D721Med (cell line): ENCODE results near the gene NECAB2.

Source experiments
- DNase-seq: peaks from one replicate; pipeline ENCODE4 v3.0.0; 2011; ENCODE audit warnings: low spot score; ENCODE audit not compliant: insufficient read length
- FAIRE-seq: peaks from 2 replicates; lab custom pipeline; 2011; peaks lifted over from hg19 to GRCh38; lab: Jason Lieb, UNC
- TF ChIP-seq, protein P1 (sequence below): IDR thresholded peaks from 2 replicates; pipeline ENCODE4 v1.5.1; 2012; ENCODE audit warnings: mild to moderate bottlenecking, control low read depth; ENCODE audit not compliant: insufficient read depth; ENCODE audit errors: missing control alignments

The NECAB2 gene

DNA sequence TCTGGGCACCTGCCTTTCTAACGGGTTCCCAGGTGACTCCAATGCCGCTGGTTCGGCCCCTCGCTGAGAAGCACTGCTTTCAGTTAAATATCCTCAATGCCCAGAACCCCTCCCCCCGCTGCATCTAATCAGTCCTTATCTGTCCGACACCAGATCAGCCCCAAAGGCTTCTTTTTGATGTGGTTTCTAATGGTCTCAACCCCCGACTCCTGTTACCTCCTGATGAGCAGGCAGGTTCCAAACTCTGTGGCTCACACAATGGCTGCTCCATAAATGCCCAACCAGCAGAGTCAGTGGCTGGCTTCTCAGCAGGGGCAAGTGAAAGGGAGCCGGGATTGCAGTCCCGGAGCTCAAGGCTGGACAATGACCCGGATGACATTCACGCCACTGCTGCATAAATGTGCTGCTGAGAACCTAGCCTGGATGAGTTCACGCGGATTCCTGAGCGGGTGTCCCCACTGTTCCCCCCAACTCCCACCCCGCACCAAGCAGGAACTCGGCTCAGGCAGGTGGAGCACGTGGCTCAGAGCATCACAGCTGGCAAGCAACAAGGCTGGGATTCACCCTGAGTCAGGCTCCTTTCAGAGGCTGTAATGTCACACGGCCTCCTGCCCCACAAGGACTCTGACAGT, 75.6 kb downstream of the NECAB2 start:
- DNase-seq (no peak), FAIRE-seq (no peak)
- TF ChIP-seq, protein P1, sequence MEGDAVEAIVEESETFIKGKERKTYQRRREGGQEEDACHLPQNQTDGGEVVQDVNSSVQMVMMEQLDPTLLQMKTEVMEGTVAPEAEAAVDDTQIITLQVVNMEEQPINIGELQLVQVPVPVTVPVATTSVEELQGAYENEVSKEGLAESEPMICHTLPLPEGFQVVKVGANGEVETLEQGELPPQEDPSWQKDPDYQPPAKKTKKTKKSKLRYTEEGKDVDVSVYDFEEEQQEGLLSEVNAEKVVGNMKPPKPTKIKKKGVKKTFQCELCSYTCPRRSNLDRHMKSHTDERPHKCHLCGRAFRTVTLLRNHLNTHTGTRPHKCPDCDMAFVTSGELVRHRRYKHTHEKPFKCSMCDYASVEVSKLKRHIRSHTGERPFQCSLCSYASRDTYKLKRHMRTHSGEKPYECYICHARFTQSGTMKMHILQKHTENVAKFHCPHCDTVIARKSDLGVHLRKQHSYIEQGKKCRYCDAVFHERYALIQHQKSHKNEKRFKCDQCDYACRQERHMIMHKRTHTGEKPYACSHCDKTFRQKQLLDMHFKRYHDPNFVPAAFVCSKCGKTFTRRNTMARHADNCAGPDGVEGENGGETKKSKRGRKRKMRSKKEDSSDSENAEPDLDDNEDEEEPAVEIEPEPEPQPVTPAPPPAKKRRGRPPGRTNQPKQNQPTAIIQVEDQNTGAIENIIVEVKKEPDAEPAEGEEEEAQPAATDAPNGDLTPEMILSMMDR, result no peak

DNA sequence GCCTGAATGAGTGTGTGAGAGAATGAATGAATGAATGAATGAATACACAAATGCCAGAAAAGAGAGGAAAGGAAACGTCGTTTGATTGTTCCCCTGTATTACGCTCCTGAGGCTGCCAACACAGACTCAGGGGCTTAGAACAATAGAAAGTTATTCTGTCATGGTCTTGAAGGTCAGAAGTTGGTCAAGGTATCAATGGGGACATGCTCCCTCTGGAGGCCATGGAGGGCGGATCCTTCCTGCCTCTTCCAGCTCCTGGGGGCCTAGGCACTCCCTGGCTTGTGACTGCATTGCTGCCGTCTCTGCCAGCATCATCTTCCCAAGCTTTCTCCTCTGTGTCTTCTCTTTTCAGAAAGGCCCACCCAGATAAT, 76.1 kb downstream of the NECAB2 start:
- FAIRE-seq, result no peak
- TF ChIP-seq, protein P1, result peak; percentile 24

DNA sequence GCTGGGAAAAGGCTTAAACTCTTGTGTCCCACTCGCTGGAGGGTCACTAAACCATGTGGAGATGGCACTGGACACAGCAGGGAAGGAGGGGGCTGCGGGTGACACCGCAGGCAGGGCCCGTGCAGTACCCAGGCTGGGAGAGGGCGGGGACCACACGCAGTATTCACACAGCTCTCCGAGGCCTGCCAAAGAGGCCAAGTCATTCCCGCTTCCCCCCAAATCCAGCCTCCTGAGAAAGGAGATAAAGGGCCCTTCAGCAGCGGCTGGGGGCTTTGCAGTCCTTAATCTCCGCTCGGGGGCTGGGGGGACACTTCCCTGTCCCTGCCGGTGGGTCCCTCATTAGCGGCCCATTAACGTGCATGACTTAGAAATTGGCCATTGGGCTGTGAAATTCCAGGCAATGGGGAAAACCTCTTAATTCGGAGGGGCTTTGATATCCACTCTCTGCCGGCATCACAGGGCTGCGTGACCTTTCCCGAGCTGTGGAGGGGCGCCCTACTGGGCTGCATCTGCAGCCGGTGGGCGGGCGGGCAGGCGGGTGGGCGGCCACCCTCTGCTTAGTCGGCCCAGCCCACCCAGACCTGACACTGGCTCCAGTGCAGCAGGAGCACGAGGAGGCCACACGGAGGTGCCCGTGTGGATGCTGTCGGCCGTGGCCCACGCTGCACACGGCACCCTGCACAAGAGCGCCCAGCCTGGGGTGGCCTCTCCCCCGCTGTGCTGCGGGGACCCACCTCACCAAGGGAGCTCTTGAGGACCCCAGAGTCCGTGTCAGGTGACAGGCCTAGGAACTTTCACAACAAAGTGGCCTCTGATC, 77.2 kb downstream of the NECAB2 start:
- FAIRE-seq (no peak), DNase-seq (no peak)
- TF ChIP-seq, protein P1, result no peak

More for the DNA sequence above, 76.1 kb downstream of the NECAB2 start:
- DNase-seq, result no peak

DNA sequence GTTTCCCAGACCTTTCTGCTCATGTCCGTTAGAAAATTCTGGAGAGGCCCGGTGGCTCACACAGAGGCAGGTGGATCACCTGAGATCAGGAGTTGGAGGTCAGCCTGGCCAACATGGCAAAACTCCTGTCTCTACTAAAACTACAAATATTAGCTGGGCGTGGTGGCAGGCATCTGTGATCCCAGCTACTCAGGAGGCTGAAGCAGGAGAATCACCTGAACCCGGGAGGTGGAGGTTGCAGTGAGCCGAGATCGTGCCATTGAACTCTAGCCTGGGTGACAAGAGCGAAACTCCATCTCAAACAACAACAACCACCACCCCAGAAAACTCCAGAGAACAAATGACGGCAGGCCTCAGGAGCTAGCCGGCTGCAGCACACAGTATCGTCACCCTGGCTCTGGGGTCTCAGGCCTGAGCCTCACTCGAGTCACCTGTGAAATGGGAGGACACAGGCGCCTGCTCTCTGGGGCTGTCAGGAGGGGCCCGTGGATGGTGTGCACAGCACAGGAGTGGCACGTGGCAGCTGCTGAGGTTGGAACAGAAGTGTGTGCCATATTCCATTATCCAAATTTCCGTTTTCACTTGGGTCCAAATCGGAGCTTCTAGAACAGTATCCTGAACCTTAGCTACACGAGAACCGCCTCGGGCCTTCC, 77.9 kb downstream of the NECAB2 start:
- DNase-seq, result no peak
- FAIRE-seq, result no peak
- TF ChIP-seq, protein P1, result no peak

DNA sequence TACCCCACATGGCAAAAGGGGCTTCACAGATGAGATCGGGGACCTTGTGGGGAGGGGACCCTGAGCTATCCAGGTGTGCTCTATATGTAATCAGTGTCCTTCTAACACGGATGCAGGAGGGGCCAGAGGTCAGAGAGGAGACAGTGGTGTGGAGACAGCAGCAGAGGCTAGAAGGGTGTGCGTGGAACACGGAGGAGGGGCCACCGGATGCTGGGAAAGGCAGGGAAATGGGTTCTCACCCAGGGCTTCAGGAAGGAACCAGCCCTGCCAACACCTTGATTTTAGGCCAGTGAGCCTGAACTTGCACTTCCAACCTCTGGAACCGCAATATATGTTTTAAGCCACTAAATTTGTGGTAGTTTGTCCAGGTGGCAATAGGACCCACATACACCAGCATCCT, 79.2 kb downstream of the NECAB2 start:
- FAIRE-seq (no peak), DNase-seq (no peak)
- TF ChIP-seq, protein P1, result no peak

DNA sequence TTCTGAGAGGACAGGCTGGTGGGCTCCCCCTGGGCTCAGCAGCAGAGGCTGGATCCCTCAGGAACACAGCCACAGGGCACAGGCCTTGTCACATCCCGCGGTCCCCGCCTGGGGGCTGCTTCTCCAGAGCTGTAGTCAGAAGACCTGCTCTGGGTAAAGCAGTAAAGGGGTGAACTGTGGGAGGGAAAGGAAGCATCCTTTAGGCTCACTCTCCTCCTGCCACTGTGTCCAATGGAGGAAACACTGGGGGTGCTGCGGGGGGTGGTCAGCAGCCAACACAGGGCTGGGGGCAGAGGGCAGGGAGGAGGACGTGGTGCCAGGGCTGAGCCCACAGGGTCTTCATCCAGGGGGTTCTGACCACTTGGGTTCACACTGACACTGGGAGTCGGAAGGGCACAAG, 79.6 kb downstream of the NECAB2 start:
- FAIRE-seq (no peak), DNase-seq (no peak)
- TF ChIP-seq, protein P1, result no peak
